ENCODE results near the gene LIMCH1.
"Not testable (repeated sequence)": the region's sequence is repeated elsewhere in the genome, so short reads cannot be mapped to it uniquely, and the experiment has no call there.

The LIMCH1 gene

DNA sequence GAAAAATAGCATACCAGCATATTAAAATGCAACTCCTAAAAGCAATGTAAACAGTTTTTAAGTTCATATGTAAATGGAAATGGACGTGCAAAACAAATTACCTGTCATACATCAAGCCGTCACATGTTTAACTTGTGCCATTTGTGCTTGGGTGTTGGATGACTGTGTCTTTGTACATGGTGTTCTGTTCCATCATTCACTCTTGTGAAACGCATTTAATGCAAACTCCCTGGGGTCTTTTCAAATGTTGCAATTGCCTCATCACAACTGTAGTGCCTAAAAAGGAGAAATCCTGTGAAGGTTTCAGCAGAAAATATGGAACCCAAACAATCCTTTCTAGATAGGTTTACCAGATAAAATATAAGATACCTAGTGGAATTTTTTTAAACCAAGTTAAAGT, 158.2 kb downstream of the LIMCH1 start:
- DNase-seq, result no peak

DNA sequence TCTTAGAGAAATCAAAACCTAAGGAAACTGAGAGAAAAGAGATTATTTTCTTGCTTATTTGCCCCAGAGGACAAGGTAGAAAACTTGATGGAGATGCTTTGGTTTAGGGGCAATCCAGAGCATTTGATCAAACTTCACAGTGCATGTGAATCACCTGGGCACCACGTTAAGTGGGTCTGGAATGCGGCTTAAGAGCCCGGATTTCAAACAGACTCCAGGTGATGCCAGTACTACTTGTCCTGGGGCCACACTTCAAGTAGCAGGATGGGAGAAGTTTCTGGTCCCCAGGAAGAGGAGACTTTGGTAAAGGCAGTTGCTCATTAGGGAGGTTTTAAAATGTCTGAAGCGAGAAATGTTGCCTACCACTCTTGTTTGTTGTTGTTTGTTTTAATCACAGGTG, 158.8 kb downstream of the LIMCH1 start:
- no peak for DNase-seq

DNA sequence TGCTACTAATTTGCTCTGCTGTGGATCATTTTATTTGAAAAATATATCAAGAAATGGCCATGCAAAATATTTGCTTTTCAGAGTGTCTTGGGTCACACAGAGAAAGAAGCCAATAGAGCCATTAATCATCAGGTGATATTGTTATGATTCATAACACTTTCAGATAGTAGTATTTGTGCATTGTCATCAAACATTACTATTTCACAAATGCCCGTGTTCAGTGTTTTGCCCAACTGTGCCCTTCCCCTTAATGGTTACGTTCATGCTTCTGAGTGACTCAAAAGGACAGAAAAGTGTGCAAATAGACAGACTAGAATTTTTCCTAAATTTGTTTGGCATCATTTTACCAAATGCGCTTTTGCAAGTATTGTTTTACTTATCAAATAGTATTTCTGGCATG, 164.0 kb downstream of the LIMCH1 start:
- DNase-seq, result no peak

DNA sequence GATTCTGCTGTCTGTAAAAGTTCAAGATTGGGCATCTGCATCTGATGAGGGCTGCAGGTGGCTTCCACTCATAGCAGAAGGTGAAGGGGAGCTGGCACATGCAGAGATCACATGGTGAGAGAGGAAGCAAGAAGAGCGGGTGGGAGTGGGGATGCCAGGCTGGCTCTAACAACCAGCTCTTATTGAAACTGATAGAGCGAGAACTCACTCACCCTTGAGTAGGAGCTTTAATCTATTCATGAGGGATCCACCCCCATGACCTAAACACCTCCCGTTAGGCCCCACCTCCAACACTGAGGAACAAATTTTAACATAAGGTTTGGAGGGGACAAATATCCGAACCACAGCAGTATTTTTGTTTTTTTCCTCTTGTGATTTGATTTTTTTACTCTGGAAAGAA, 164.8 kb downstream of the LIMCH1 start:
- DNase-seq, result no peak

DNA sequence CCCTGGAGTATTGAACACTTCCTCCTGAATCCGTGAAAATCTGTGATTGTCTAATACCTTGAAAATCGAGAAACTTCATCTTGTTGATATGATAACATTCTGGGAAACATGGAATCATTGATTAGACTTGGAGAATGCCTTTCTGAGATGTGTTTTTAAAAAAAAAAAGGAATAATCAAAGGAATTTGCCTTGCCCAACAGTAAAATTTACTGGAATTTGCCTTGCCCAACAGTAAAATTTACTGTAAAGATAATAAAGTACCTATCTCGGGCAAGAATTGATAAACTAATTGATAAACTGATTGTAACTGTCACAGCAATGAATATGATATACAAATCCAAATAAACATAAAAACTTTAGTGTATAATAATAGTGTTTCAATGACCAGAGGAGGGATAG, 165.8 kb downstream of the LIMCH1 start:
- DNase-seq, result no peak

DNA sequence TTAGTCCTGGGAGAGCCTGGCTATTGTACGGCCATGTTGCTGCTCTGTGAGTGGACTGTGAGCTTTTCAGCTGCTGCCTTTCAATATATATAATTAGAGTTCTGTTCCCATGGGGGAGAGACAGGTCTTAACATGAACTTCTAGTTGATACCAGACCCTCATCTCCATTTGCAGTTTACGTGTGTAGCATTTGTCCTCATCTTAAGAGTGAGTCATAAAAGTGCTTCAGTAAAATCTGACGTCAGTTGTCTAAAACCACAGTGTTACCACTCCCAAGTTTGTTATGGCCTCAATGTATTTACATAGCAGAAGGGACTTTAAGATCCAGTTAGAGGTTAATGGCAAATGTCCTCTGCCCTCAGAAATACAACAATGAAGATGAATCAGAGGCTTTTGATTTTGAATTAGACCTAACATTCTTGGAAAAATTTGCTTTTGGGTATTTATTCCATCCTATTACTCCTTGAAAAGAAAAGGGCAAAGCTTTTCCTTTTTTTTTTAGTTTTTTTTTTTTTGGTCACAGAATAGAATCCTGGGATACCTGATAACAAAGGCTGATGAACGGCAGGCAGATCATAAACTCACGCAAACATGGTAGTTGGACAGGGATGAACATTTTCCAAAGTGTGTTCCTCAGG, 172.0 kb downstream of the LIMCH1 start:
- DNase-seq, result no peak

DNA sequence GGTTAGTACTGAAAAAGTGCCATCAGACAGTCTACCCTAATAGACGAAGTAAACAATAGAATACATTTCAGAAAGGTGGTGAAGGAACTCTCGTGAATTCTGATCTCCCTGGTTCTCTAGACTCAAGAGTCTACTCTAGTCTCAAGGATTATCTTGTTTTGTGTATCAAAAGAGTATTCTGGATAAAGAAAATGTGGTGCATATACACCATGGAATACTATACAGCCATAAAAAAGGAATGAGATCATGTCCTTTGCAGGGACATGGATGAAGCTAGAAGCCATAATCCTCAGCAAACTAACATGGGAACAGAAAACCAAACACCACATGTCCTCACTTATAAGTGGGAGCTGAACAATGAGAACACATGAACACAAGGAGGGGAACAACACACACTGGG, 173.7 kb downstream of the LIMCH1 start:
- DNase-seq, result not testable (repeated sequence)

DNA sequence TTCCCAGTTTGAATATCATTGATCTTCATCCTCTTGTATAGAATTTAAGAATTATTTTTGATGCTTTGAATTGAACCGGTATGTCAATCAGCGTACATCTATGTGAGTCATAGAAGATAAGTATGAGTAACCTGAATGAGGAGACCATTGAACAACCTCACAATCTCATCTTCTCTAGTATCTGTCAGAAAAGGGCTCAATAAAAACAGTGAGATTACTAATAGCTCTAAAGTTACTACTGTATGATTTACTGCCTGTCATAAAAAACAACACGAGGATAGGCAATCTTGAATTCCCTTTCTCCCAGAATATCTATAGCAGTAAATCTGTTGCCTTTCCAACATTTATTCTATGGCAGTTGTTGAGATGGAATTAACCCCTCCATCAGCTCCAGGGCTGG, 174.5 kb downstream of the LIMCH1 start:
- DNase-seq, result no peak

DNA sequence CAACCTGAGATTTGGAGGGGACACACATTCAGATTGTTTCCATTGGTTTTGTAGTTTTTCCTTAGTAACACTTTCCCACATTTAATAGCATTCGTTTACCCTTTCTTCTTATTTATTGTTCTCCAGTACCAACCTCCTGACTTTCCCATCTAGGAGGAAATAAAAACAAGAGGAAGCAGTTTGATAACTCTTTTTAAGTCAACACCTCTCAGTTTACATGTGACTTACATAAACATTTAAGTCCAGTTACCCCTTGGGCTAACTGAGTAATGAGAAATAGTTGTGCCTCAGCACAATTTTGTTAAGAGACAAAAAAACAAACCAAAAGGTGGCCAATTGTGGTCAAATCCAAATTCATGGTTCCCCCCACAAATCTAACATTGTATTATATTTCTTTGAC, 175.8 kb downstream of the LIMCH1 start:
- DNase-seq, result no peak

DNA sequence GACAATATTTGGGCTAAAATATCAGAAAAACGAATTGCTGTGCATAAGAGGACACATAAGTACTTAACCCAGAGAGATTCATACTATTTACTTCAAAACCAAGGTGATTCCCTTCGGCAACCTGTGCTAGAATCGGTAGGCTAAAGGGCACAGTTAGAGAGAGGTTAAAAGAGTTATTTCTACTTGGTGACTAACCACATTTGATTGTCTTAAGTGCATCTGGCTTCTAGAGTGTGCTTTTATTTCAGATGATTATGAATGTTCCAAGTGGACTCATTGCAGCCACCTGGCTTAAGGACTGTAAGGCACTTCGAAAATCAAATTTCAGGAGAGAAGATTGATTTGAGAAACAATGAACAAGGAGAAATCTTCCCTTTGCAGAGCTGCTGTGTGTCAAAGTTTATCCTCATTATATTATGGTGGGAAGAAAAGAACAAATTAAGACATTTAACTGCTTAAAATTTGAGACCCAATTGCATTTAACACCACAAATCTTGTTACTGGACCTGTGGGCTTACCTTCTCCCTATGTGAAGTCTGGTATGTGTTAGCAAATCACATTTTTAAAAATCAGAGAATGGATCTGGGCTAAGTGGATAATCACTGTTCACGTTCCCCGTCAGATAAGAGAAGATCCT, 176.5 kb downstream of the LIMCH1 start:
- no peak for DNase-seq

DNA sequence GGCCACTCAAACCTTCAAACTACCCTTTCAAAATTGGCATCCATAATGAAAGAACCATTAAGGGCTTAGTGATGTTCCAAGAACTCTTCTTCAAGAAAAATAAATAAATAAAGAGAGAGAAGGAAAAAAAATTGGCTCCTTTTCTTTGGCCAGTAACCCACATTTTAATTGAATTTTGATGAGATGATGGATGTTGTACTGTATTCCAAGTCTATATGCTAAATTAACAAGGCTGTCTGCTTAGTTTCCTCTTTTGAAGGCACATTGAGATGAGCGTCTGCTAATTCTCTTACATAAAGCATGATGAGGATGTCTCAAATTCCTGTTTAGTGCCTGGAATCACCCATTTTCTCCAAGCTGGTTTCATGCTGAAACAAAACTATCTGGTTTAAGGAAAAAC, 177.2 kb downstream of the LIMCH1 start:
- DNase-seq, result no peak

DNA sequence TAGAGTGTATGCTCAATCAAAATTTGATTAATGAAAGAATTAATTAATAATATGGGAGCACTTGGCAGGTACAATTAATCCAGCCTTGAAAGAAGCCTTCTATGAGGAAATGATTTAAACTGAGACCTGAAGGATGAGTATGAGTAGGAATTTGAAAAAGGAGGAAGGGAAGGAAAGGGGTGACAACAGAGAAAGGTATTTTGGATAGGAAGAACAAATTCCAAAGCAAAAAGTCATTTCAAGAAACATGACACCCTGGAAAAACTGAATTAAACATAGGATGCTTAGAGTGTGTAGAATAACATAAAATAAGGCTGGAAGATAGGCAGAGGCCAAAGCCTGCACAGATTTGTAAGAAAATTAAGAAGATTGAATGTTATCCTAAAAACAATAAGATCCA, 180.9 kb downstream of the LIMCH1 start:
- DNase-seq, result no peak

DNA sequence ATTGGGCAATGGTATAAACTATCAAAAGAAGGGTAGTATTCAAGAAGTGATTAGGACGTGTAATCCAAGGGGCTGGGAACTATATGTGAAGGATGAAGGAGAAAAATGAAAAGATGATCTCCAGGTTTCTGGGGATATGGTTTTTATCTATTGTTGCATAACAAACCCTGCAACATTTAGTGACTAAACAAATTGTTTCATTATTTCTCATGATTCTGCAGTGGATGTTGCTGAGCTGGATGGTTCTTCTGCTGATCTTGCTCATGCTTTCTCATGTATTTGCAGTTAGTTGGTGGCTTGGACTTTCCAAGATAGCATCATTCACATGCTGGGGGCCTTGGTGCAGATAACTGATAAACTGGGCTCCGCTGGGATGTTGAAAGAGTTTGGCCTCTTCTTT, 181.5 kb downstream of the LIMCH1 start:
- DNase-seq, result no peak

DNA sequence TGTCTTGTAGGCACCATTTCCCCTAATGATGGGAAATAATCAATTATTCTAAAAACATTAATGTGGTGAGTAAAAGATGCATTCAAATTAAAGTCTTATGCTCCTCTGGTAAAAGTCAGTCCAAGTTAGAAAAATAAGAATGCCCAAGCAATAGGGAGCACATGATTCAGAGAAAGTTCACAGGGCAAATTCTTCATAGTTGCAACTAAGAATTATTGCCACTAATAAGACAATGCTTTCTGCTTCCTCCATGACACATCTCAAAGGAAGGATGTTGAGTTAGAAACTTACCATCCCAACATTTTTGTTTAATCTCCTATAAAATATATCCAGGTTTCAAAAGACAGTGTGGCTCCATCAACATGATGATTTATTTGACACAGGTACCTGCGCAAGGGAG, 184.2 kb downstream of the LIMCH1 start:
- no peak for DNase-seq

DNA sequence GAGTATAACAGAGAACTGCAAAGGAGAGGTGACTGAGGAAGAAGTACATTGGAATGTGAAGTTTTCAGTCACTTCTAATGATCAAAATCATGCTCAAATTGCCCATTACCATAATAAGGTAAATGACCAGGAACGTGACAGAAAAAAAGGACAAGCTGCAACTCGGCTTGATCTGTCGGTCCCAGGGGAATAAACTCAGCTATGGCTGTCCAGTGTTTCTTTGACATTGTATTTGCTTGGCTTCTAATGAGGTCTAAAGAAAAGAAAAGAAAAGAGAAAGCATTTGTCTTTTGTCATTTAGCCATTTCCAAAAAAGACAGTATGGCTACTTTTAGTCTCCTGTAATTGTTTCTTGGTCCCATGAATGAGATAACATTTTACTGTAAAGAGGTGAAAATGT, 185.3 kb downstream of the LIMCH1 start:
- DNase-seq, result no peak

DNA sequence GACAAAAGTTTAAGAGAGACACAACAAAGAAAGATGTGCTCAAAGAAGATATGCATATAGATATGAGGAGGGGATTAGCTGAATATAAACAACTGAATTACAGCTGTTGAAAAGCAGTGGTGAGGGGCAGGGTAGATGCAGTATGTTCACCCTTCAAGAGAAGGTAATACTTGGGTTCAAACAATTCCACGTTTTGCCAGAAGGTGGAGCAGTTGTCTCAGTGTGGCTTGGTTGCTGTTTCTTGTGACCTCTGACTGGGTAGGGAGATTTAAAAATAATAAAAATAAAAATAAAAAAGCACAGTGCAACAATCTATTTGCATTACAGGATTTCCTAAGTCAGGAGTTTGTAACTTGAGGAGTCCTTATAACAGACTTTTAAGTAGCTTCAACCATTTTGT, 187.3 kb downstream of the LIMCH1 start:
- no peak for DNase-seq

DNA sequence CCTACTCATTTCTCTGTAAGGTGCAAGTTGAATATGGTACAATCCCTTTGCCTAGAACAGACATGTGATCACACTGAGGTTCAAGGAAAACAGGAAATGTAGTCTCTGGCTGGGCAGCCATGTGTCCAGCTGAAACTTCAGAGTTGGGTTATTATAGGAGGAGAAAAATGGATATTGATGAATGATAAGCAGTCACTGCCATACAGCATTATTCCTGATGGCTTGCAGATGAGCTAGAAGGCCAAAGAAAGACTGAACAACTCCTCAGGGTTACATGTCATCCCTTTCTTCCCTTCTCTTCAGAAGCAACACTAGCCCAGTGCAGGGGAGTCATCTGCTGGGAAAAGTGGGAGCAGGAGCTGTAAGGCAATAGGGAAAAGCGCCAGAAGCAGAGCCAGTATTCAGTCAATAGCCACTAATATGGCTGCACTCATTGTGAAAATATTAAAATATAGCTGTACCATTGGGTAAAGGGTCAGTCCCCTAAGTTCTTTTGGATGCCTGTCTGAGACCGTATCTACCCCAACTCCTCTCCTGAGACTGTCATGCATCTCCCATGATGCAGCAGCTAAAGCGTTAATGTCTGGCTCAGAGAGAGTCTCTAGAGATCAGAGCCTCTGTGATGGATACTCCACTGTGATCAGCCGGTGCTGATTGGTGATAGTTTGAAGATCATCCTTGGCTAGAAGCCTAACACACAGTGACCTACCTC, 190.1 kb downstream of the LIMCH1 start:
- no peak for DNase-seq

DNA sequence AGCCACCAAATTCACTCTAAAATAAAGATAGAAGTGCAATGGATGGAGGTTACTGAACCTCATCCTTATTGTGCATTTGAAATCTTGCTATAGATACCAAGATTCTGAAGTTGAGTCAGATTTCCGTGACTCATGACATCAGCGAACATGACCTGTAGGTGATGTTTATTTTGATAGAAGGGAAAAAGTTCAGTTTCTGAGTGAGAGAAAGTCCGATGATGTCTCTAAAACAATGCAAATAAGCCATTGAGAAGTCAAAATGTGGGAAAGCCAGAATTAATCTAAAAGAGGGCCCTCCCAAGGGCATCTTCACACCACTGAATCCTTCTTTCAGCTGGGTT, 190.6 kb downstream of the LIMCH1 start:
- DNase-seq, result no peak

DNA sequence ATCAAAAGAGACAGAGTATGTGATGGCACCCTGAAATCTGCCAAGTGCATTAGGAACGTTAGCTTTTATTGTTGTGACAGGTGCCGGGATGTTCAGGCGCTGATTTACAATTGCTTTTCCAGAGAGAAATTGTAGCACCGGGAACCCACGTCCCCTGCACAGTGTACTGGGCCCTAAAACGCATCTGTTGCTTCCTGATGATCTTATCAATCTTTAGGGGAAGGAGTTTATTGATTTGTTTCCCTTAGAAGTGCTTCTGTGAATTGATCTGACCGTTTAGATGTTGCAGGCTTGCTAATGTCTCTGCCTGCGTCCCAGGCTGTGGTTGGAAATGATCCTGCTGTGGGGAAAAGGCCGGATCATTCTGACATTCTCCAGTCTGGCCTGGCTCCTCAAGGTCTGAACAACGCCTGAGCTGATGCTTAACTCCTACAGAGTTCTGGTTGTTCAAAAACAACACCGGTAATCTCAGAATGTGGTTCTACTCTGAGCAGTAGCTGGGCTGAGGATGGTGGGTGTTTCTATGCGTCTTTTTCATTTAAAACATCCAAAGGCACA, 193.7 kb downstream of the LIMCH1 start:
- no peak for DNase-seq

DNA sequence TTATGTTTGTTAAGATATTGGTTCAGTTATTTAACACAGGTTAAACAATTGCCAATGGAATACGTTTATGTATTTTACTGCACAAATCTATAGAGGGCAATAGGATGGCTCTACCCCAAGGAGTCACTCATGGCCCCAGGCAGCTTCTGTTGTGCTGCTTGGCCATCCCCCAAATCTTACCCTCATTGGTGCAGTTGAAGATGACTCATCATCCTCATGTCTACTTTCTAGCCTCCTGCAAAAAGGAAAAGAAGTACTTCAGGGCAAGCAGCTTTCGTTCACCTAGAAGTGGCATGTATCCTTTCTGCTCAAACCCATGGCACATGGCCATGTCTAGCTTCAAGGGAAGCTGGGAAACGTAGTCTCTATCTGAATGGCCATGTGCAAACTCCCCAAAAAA, 196.4 kb downstream of the LIMCH1 start:
- no peak for DNase-seq

DNA sequence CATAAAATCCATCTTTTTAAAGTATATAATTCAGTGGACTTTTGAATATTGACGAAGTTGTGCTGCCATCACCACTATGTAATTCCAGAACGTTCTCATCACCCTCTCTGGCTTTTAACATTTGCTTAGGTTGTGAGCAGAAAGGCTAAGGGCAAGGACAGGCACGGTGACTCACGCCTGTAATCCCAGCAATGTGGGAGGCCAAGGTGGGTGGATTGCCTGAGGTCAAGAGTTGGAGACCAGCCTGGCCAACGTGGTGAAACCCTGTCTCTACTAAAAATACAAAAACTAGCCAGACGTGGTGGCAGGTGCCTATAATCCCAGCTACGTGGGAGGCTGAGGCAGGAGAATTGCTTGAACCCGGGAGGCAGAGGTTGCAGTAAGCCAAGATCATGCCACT, 199.5 kb downstream of the LIMCH1 start:
- not testable (repeated sequence) for DNase-seq

DNA sequence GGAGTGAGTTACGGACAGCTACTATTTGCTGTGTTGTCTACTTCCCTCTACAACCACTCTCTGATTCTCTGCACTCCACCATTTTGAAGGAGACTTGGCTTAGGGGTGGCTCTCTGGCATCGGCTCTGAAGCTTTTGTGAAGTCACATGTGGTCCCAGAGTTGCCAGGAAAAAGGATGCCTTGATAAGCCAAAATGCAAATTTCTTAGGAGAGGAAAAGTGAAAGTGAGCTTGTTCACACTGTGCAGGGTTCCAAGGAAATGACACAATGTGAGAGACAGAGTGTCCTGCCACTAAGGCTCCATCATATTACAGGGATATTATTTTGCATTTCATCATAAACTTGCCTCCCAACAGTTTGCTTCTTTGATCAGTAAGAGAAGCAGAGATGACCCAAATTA, 203.4 kb downstream of the LIMCH1 start:
- no peak for DNase-seq

DNA sequence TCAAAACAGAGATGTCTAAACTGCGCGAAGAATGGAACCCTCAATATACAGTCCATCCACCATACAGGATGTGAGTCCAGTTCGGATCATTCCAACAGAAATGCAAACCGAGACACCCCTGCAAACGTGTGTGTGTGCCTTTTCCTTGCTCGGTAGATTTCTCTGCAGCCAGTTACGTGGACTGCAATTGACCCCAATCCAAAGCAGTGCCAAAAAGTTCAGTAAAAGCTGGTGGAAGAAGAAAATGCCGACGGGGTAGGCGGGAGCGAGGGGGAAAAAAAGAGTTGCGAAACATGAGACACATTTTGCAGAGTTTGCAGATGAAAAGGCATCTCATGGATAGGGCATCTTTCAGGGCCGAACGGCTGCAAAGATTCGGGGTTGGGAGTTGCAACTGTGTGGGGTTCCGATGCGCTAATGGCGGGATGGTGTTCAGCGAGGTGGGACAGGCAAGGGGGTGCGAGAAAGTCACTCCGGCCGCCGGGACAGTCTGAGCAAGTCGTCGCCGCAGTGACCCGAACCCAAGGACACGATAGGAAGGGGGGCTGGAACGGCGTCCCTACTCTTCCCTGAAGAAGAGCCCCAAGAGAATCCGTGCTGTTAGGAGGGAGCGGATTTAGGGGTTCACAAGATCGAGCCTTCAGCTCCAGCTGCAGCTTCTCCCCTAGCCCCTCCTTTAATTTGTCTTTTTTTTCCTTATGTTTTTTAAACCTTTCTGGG, 206.8 kb downstream of the LIMCH1 start:
- DNase-seq, result no peak
